Measurements from ENCODE around the gene MDM2.

MDM2 gene

GRCh38 chr12:68896881-68897540, 89.0 kb downstream of the MDM2 start:
- no peak for FAIRE-seq

GRCh38 chr12:68899251-68899771, 91.3 kb downstream of the MDM2 start:
- DNase-seq (ENCODE audit: insufficient read length, low spot score) (no peak), FAIRE-seq (no peak)

More at GRCh38 chr12:68896881-68897540, 89.0 kb downstream of the MDM2 start:
- no peak for DNase-seq (ENCODE audit: insufficient read length, low spot score)

DNA sequence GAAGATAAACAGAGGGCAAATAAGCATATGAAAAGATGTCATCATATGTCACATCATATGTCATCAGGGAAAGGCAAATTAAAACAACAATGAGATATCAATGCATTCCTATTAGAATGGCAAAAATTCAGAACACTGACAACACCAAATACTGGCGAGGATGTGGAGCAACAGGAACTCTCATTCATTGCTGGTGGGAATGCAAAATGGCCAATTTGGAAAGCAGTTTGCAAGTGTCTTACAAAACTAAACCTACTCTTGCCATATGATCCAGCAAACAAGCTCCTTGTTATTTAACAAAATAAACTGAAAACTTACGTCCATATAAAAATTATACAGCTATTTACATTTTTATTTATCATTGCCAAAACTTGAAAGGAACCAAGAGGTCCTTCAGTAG, 92.3 kb downstream of the MDM2 start:
- DNase-seq (ENCODE audit: insufficient read length, low spot score) (no peak), FAIRE-seq (no peak)
